Measurements from ENCODE around the gene ZNF415.
"Not testable (repeated sequence)": the region's sequence is repeated elsewhere in the genome, so short reads cannot be mapped to it uniquely, and the experiment has no call there.

ZNF415 gene

GRCh38 chr19:53102206-53102755 lies 30.4 kb downstream of the ZNF415 start:
- no peak for DNase-seq

GRCh38 chr19:53101518-53101917 lies 31.2 kb downstream of the ZNF415 start:
- DNase-seq = no peak

GRCh38 chr19:53098570-53098969 lies 34.1 kb downstream of the ZNF415 start:
- not testable (repeated sequence) for DNase-seq

- DNase-seq = not testable (repeated sequence)
Observed at GRCh38 chr19:53096982-53097690, 35.6 kb downstream of the ZNF415 start.

- DNase-seq = not testable (repeated sequence)
Observed at GRCh38 chr19:53096579-53096978, 36.1 kb downstream of the ZNF415 start.

- no peak for DNase-seq
Observed at GRCh38 chr19:53094754-53095575, 37.7 kb downstream of the ZNF415 start.

GRCh38 chr19:53092723-53093122 lies 40.0 kb downstream of the ZNF415 start:
- no peak for DNase-seq

GRCh38 chr19:53091413-53092254 lies 41.1 kb downstream of the ZNF415 start:
- DNase-seq = no peak

GRCh38 chr19:53088091-53088490 lies 44.6 kb downstream of the ZNF415 start:
- DNase-seq = no peak

- DNase-seq = no peak
Observed at GRCh38 chr19:53086949-53087348, 45.8 kb downstream of the ZNF415 start.

GRCh38 chr19:53085496-53085895 lies 47.2 kb downstream of the ZNF415 start:
- DNase-seq = no peak

- DNase-seq = no peak
Observed at GRCh38 chr19:53082929-53083328, 49.8 kb downstream of the ZNF415 start.

- no peak for DNase-seq
Observed at GRCh38 chr19:53079313-53079924, 53.3 kb downstream of the ZNF415 start.

GRCh38 chr19:53078668-53079067 lies 54.0 kb downstream of the ZNF415 start:
- no peak for DNase-seq

GRCh38 chr19:53076984-53077383 lies 55.7 kb downstream of the ZNF415 start:
- no peak for DNase-seq

- DNase-seq = no peak
Observed at GRCh38 chr19:53068834-53069233, 63.9 kb downstream of the ZNF415 start.

- DNase-seq = no peak
Observed at GRCh38 chr19:53068199-53068598, 64.5 kb downstream of the ZNF415 start.

GRCh38 chr19:53057904-53058580 lies 74.7 kb downstream of the ZNF415 start:
- DNase-seq = no peak

All from stimulated activated CD4-positive, alpha-beta T cell treated with anti-CD3 and anti-CD28 coated beads, Interleukin-4, amount 100 ng/mL, for 1 hour (primary cell).